ENCODE results near the gene OR1M1. TPM values are rescaled to one million over a fixed set of nuclear protein-coding genes. Genes with fewer than 3 reads are reported as not detected.

Gene OR1M1
- total and polyA plus RNA-seq, 10 donors: not detected

- intact Hi-C loops (cut with DNase I; ENCODE audit: low total_unique reads): no loop called here
- H3K4me1 ChIP-seq: peaks cover 0 to 14% (median 0%) of the 10 kb centered on the region in 6 donors
- 38 to 46% (median 46%) methylated on average over 3 of the region's 3 CpGs for WGBS, 5 donors
- no peaks in the 10 kb centered on the region for H3K9me3 ChIP-seq
- H3K4me3 ChIP-seq: no peak overlapping the region
- no peak for DNase-seq
- TF ChIP-seq POLR2A (IDR thresholded peaks at IDR 0.05): no peak
- TF ChIP-seq POLR2AphosphoS5 (IDR thresholded peaks at IDR 0.05): no peak
- no peak for TF ChIP-seq CTCF (IDR thresholded peaks at IDR 0.05 in 8 of 11, conservative IDR thresholded peaks at IDR 0.05 in 3 of 11)
- no peak overlapping the region for H3K27ac ChIP-seq
- no peaks in the 10 kb centered on the region for H3K36me3 ChIP-seq
- H3K27me3 ChIP-seq (replicated peaks in 1 of 7): peaks cover 0 to 36% (median 0%) of the 10 kb centered on the region in 7 donors
Measured at GRCh38 chr19:9128171-9128570, 41.3 kb downstream of the OR1M1 start.

- no peak for TF ChIP-seq POLR2A (IDR thresholded peaks at IDR 0.05)
- TF ChIP-seq POLR2AphosphoS5 (IDR thresholded peaks at IDR 0.05): no peak
- TF ChIP-seq CTCF (IDR thresholded peaks at IDR 0.05 in 8 of 11, conservative IDR thresholded peaks at IDR 0.05 in 3 of 11): no peak
- intact Hi-C loops (cut with DNase I; ENCODE audit: low total_unique reads): no loop called here
- 15 to 26% (median 20%) methylated on average over 1 of the region's 1 CpG for WGBS, 5 donors
Measured at GRCh38 chr19:9130965-9131364, 44.1 kb downstream of the OR1M1 start.

GRCh38 chr19:9132422-9132821 is 45.6 kb downstream of the OR1M1 start:
- peaks cover 0 to 28% (median 6%) of the 10 kb centered on the region in 6 donors for H3K4me1 ChIP-seq
- H3K9me3 ChIP-seq: no peaks in the 10 kb centered on the region
- no peak overlapping the region for H3K27ac ChIP-seq
- DNase-seq: no peak
- peaks cover 0 to 17% (median 0%) of the 10 kb centered on the region in 7 donors for H3K27me3 ChIP-seq (replicated peaks in 1 of 7)
- TF ChIP-seq POLR2A (IDR thresholded peaks at IDR 0.05) (no peak), CTCF (IDR thresholded peaks at IDR 0.05 in 8 of 11, conservative IDR thresholded peaks at IDR 0.05 in 3 of 11) (no peak), POLR2AphosphoS5 (IDR thresholded peaks at IDR 0.05) (no peak)
- no peaks in the 10 kb centered on the region for H3K36me3 ChIP-seq
- 55 to 71% (median 68%) methylated on average over 5 of the region's 5 CpGs for WGBS, 5 donors
- intact Hi-C loops (cut with DNase I; ENCODE audit: low total_unique reads): no loop called here
- no peak overlapping the region for H3K4me3 ChIP-seq

More at GRCh38 chr19:9130965-9131364, 44.1 kb downstream of the OR1M1 start:
- H3K9me3 ChIP-seq: no peaks in the 10 kb centered on the region
- H3K27ac ChIP-seq: peak overlapping the region in 3 of 8 donors; percentile 14 to 51 (median 23)
- no peak for DNase-seq
- H3K36me3 ChIP-seq: no peaks in the 10 kb centered on the region
- peaks cover 0 to 16% (median 0%) of the 10 kb centered on the region in 6 donors for H3K4me1 ChIP-seq
- peaks cover 0 to 27% (median 0%) of the 10 kb centered on the region in 7 donors for H3K27me3 ChIP-seq (replicated peaks in 1 of 7)
- no peak overlapping the region for H3K4me3 ChIP-seq

GRCh38 chr19:9139609-9140158 is 52.8 kb downstream of the OR1M1 start:
- Histone ChIP-seq H3K27me3 (replicated peaks in 1 of 7) (no peaks in the 10 kb centered on the region), H3K36me3 (peaks cover 0 to 18% (median 4%) of the 10 kb centered on the region in 6 donors), H3K4me1 (peaks cover 17 to 52% (median 34%) of the 10 kb centered on the region in 6 donors), H3K4me3 (peak overlapping the region; percentile 90 to 96 (median 93)), H3K27ac (peak overlapping the region; percentile 81 to 93 (median 90)), H3K9me3 (peaks cover 4 to 20% (median 12%) of the 10 kb centered on the region in 8 donors)
- intact Hi-C loops (cut with DNase I; ENCODE audit: low total_unique reads): loop anchor here (5.0 to 10.0 kb wide), 2 partner anchors 65 to 658 kb away; no protein-coding TSS in a partner anchor
- no peak for DNase-seq
- WGBS, 5 donors: 29 to 35% (median 31%) methylated on average over 8 of the region's 8 CpGs
- TF ChIP-seq POLR2AphosphoS5 (IDR thresholded peaks at IDR 0.05): no peak
- no peak for TF ChIP-seq POLR2A (IDR thresholded peaks at IDR 0.05)
- TF ChIP-seq CTCF (IDR thresholded peaks at IDR 0.05 in 8 of 11, conservative IDR thresholded peaks at IDR 0.05 in 3 of 11): no peak

Data from spleen (tissue), 11 donors.